Activated CD4-positive, CD25-positive, alpha-beta regulatory T cell treated with anti-CD3 and anti-CD28 coated beads, Interleukin-2, amount 50 U/mL, for 24 hours (primary cell): Measurements from ENCODE around the gene OR2T5.
"Not testable (repeated sequence)": the region's sequence is repeated elsewhere in the genome, so short reads cannot be mapped to it uniquely, and the experiment has no call there.

Experiments
- ATAC-seq, 2 donors: fragments of 150-1000 bp; cut with Tn5 transposase; one replicate each; pipeline ENCODE4 v1.10.0; 2021; ENCODE audit warnings: mild to moderate bottlenecking in 1 of 2, moderate library complexity in 1 of 2

Gene OR2T5

GRCh38 chr1:248488289-248488688 lies at the start of gene OR2T5:
Gene OR2T5 (plus strand): TSS chr1:248488589. CDS start chr1:248488589, 0 bp downstream.
- not testable (repeated sequence) for ATAC-seq

GRCh38 chr1:248438668-248439067 lies 49.7 kb upstream of the OR2T5 start:
- not testable (repeated sequence) for ATAC-seq

GRCh38 chr1:248439283-248439682 lies 49.1 kb upstream of the OR2T5 start:
- ATAC-seq = not testable (repeated sequence)

- ATAC-seq = not testable (repeated sequence)
These were observed 45.7 kb upstream of the OR2T5 start for GRCh38 chr1:248442500-248443277.

- not testable (repeated sequence) for ATAC-seq
These were observed 43.8 kb upstream of the OR2T5 start for GRCh38 chr1:248444603-248445002.

- ATAC-seq = not testable (repeated sequence)
These were observed 43.0 kb upstream of the OR2T5 start, which contains the start of gene OR2T2 for GRCh38 chr1:248445399-248445798. Gene OR2T2 (plus strand): TSS chr1:248445637. CDS start chr1:248452798, 7,161 bp downstream.

GRCh38 chr1:248448409-248449074 lies 39.8 kb upstream of the OR2T5 start:
- peak in 1 of 2 donors; percentile 38 for ATAC-seq

- not testable (repeated sequence) for ATAC-seq
These were observed 38.4 kb upstream of the OR2T5 start for GRCh38 chr1:248449821-248450465.

- ATAC-seq = not testable (repeated sequence)
These were observed 37.8 kb upstream of the OR2T5 start for GRCh38 chr1:248450466-248451145.

GRCh38 chr1:248453619-248454018 lies 34.8 kb upstream of the OR2T5 start:
- not testable (repeated sequence) for ATAC-seq

- not testable (repeated sequence) for ATAC-seq
These were observed 33.3 kb upstream of the OR2T5 start for GRCh38 chr1:248455045-248455444.

- ATAC-seq = not testable (repeated sequence)
These were observed 31.8 kb upstream of the OR2T5 start for GRCh38 chr1:248456635-248457034.

GRCh38 chr1:248459117-248459516 lies 29.3 kb upstream of the OR2T5 start:
- ATAC-seq = not testable (repeated sequence)

GRCh38 chr1:248471154-248471553 lies 17.2 kb upstream of the OR2T5 start:
- ATAC-seq = no peak

- not testable (repeated sequence) for ATAC-seq
These were observed 16.3 kb upstream of the OR2T5 start for GRCh38 chr1:248472111-248472510.

- ATAC-seq = not testable (repeated sequence)
These were observed 15.3 kb upstream of the OR2T5 start, which contains the start of gene OR2T3 for GRCh38 chr1:248473051-248473450. Gene OR2T3 (plus strand): TSS chr1:248473351. CDS start chr1:248473351, 0 bp downstream.

GRCh38 chr1:248475660-248476059 lies 12.7 kb upstream of the OR2T5 start:
- not testable (repeated sequence) for ATAC-seq

- peak; percentile 73 to 79 for ATAC-seq
These were observed 6.5 kb upstream of the OR2T5 start for GRCh38 chr1:248481686-248482579.

GRCh38 chr1:248496661-248497060 lies 8.3 kb downstream of the OR2T5 start:
- ATAC-seq = not testable (repeated sequence)

GRCh38 chr1:248500305-248501035 lies 12.1 kb downstream of the OR2T5 start:
- ATAC-seq = not testable (repeated sequence)

GRCh38 chr1:248507773-248508172 lies 19.4 kb downstream of the OR2T5 start, which contains the start of gene OR2G6:
Gene OR2G6 (plus strand): TSS chr1:248508073. CDS start chr1:248521647, 13,574 bp downstream.
- not testable (repeated sequence) for ATAC-seq
